AG04449 (cell line): Measurements from ENCODE around the gene MCL1.

Experiments used
- CTCF ChIA-PET: fragments of 350-600 bp; formaldehyde crosslinking; extraction: SDS; loops from one replicate; lab custom pipeline; 2021; ENCODE audit warnings: antibody characterized with exemption; lab: Yijun Ruan, JAX
- POLR2A ChIA-PET: fragments of 400-600, 350-600 bp; formaldehyde crosslinking; extraction: SDS; loops from one replicate; lab custom pipeline; 2020; ENCODE audit warnings: antibody characterized with exemption, inconsistent platforms; lab: Yijun Ruan, JAX
- DNase-seq: peaks from one replicate; pipeline ENCODE4 v3.0.0-alpha.2; 2010; ENCODE audit warnings: low read depth, low spot score
- H3K4me3 ChIP-seq: 2 replicates; pipeline ENCODE4 v1.5.1; 2011; ENCODE audit warnings: low read depth, mild to moderate bottlenecking, control low read depth, low read length
- CTCF ChIP-seq: IDR thresholded peaks from one replicate; pipeline ENCODE4 v1.5.1; 2011; ENCODE audit warnings: mild to moderate bottlenecking, moderate library complexity, low read length, control low read depth, inconsistent platforms; ENCODE audit not compliant: insufficient read depth; ENCODE audit errors: missing control alignments

The MCL1 gene

DNA sequence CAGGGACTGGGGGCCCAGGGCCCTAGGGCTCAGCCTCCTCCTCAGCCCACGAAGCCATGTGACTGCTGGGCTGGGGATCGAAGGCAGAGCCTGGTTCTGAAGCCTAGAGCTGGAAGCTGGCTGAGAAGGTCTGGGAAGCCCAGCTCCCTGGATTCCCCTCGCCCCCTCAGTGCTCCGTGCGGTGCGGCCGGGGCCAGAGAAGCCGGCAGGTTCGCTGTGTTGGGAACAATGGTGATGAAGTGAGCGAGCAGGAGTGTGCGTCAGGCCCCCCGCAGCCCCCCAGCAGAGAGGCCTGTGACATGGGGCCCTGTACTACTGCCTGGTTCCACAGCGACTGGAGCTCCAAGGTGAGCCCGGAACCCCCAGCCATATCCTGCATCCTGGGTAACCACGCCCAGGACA lies 21.1 kb downstream of the MCL1 start:
- H3K4me3 ChIP-seq: no peak overlapping the region
- ChIA-PET POLR2A (no interaction called here), CTCF (interaction anchor here (0.7 to 19.4 kb wide), 11 partner anchors 9 to 325 kb away, joined by 3 to 315 read pairs (median 43); partner anchors contain the start of genes ADAMTSL4, ENSA, FALEC and MCL1)
- no peak for TF ChIP-seq CTCF
- DNase-seq: no peak

DNA sequence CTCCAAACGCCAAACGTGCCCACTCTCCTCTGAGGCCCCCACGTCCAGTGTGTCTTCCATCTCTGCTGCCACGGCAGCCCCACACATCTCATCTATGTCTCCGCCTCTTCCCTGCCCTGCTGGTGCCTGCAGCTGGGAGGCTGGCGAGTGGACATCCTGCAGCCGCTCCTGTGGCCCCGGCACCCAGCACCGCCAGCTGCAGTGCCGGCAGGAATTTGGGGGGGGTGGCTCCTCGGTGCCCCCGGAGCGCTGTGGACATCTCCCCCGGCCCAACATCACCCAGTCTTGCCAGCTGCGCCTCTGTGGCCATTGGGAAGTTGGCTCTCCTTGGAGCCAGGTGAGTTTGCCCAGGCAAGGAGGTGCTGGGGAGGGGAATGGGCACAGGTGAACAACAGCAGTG lies 21.6 kb downstream of the MCL1 start:
- TF ChIP-seq CTCF: no peak
- ChIA-PET POLR2A (no interaction called here), CTCF (interaction anchor here (0.8 to 19.4 kb wide), 8 partner anchors 8 to 255 kb away, joined by 4 to 315 read pairs (median 59); partner anchors contain the start of genes ADAMTSL4, ENSA and MCL1)
- no peak overlapping the region for H3K4me3 ChIP-seq
- DNase-seq: no peak

- ChIA-PET CTCF (interaction anchor here (0.9 to 19.4 kb wide), 4 partner anchors 13 to 94 kb away, joined by 4 to 315 read pairs (median 56); partner anchors contain the start of gene ENSA), POLR2A (no interaction called here)
- H3K4me3 ChIP-seq: no peak overlapping the region
- DNase-seq: no peak
- no peak for TF ChIP-seq CTCF
Observed at GRCh38 chr1:150557065-150557600, 22.3 kb downstream of the MCL1 start.

- DNase-seq: no peak
- CTCF ChIA-PET: interaction anchor here (0.9 to 19.4 kb wide), 2 partner anchors 24 to 64 kb away, joined by 4 to 315 read pairs; partner anchors contain the start of gene ENSA
- no peak for TF ChIP-seq CTCF
- no peak overlapping the region for H3K4me3 ChIP-seq
- POLR2A ChIA-PET: interaction anchor here (1.1 kb wide), 1 partner anchor 23 kb away, joined by 4 read pairs; the partner anchor contains the start of gene MCL1
Observed at GRCh38 chr1:150555971-150556865, 23.2 kb downstream of the MCL1 start.

GRCh38 chr1:150555198-150555970 lies 24.0 kb downstream of the MCL1 start:
- ChIA-PET POLR2A (interaction anchor here (1.1 kb wide), 1 partner anchor 24 kb away, joined by 4 read pairs; the partner anchor contains the start of gene MCL1), CTCF (interaction anchor here (1.3 to 19.4 kb wide), 3 partner anchors 9 to 65 kb away, joined by 5 to 315 read pairs (median 133); partner anchors contain the start of gene ENSA)
- no peak overlapping the region for H3K4me3 ChIP-seq
- no peak for TF ChIP-seq CTCF
- no peak for DNase-seq
